IMR-90 (cell line): Measurements from ENCODE around the gene SLC19A1.

Source experiments
- CTCF ChIP-seq: conservative IDR thresholded peaks from 2 replicates; pipeline ENCODE4 v1.5.1; 2012; ENCODE audit warnings: mild to moderate bottlenecking, low read depth, low read length, improper control_type of control experiment
- MAFK ChIP-seq: IDR thresholded peaks from 2 replicates; pipeline ENCODE4 v1.6.1; 2012; ENCODE audit warnings: low read depth, low read length, improper control_type of control experiment
- MXI1 ChIP-seq: IDR thresholded peaks from 2 replicates; pipeline ENCODE4 v1.6.1; 2012; ENCODE audit warnings: low read depth, mild to moderate bottlenecking, low read length, moderate library complexity, borderline replicate concordance
- POLR2A ChIP-seq: IDR thresholded peaks from 2 replicates; pipeline ENCODE4 v1.6.1; 2012; ENCODE audit warnings: mild to moderate bottlenecking, low read depth, low read length
- RAD21 ChIP-seq: IDR thresholded peaks from 2 replicates; pipeline ENCODE4 v1.6.1; 2012; ENCODE audit warnings: low read length, improper control_type of control experiment
- RFX5 ChIP-seq: IDR thresholded peaks from 2 replicates; pipeline ENCODE4 v1.8.0; 2012; ENCODE audit warnings: low read depth, mild to moderate bottlenecking, low read length, moderate library complexity

DNA sequence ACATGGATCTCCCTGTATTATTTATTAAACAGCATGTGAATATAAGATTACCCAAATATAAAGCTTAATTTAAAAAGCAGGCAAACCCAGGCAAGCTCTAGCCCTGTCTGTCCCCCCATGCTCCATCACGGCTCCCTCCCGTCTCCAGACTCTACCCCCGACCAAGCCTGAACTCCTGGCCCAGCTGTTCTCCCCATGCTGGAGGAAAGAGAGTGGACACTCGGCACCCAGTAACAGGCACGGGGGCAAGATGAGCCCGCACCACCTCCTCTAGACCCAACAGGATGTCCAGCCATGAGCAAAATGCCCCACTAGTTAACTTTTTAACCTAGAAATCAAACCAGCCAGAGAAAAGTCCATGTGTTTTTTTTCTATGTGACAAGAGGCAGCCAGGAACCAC is 19.3 kb downstream of the SLC19A1 start:
- TF ChIP-seq CTCF (no peak), POLR2A (no peak), MXI1 (no peak), RFX5 (no peak), RAD21 (no peak), MAFK (no peak)
